T1000 (cell line): ENCODE results near the gene MRPL54.

ENCODE experiments used
- DNase-seq: peaks from one replicate; lab custom pipeline; 2025; ENCODE audit warnings: mixed read lengths; lab: John Stamatoyannopoulos, UW

The MRPL54 gene

GRCh38 chr19:3762501-3763459, at the start of gene MRPL54:
Gene MRPL54, plus strand, starts transcription at chr19:3762682. Its CDS starts 19 bp downstream, at chr19:3762701.
- DNase-seq: peak; percentile 97

- DNase-seq: no peak
Measured at GRCh38 chr19:3716147-3716668, 46.3 kb upstream of the MRPL54 start.

DNA sequence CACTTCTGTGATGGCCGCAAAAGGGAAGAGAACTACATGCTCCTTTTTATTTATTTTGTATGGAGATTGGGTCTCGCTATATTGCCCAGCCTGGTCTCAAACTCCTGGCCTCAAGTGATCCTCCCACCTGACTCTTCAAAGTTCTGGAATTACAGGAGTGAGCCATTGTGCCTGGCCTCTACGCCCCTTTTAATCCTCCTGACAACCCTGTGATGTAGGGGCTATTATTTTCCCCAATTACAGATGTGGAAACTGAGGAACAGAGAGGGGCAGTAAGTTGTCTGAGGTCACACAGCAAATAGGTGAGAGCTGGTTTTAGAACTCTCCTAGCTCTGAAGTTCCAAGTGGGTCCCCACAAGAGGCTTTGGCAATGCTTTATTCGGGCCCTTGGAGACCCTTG, 42.6 kb upstream of the MRPL54 start:
- no peak for DNase-seq

DNA sequence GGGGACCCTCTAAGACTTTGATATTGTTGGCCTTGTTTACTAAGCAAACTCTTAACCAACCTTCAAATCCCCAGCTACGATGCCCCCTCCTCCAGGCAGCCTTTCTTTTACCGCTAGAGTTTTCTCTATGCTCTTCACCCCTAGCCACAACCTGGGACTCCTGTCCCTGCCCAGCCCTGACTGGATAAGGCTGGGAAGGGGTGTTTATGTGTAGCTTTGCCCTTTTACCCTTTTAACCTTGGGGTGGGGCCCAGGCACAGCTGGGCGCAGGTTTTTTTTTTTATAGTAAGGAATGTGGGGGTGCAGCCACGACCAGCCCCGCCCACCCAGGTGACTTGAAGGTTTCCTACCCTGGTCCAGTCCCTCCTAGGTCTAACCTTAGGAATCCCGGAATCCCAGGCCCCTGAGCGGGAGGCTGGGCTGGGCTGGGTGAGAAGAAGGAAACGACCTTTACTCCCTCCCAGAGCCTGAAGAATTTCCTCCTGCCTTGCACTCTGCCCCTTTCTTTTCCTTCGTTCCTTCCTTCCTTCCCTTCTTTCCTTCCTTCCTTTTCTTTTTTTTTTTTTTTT, 42.0 kb upstream of the MRPL54 start:
- no peak for DNase-seq

- DNase-seq: no peak
Measured at GRCh38 chr19:3721131-3721886, 41.2 kb upstream of the MRPL54 start.

- DNase-seq: no peak
Measured at GRCh38 chr19:3721887-3722442, 40.5 kb upstream of the MRPL54 start.

GRCh38 chr19:3722443-3723109, 39.9 kb upstream of the MRPL54 start:
- DNase-seq: no peak

- no peak for DNase-seq
Measured at GRCh38 chr19:3723110-3723488, 39.4 kb upstream of the MRPL54 start.

DNA sequence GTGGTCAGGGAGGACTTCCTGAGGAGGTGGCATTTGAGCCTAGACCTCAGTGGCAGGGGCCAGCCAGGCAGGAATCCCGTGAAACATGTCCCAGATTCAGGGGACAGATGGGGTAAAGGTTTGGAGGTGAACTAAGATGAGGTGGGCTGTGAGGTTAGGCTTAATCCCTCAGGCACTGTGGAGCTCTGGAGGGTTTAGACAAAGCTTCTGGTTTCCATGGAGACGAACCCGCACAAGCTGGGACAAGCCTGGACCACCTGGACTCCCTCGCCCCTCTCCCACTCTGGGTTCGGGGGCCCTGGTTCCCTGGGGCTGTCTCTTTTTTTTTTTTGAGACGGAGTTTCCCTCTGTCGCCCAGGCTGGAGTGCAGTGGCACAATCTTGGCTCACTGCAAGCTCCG, 38.6 kb upstream of the MRPL54 start:
- no peak for DNase-seq

DNA sequence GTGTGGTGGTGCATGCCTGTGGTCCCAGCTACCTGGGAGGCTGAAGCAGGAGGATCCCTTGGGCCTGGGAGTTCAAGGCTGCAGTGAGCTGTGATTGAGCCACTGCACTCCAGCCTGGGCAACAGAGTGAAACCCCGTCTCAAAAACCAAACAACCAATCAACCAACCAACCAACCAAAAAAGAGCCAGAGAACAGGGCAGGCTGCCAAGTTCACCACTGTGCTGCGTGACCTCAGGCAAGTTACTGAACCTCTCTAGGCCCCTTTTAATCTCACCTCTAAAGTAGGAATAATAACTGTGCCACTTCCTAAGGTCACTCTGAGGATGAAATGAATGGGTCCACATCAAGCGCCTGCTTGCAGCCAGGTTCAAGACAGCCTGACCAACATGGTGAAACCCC, 37.4 kb upstream of the MRPL54 start:
- DNase-seq: no peak

DNA sequence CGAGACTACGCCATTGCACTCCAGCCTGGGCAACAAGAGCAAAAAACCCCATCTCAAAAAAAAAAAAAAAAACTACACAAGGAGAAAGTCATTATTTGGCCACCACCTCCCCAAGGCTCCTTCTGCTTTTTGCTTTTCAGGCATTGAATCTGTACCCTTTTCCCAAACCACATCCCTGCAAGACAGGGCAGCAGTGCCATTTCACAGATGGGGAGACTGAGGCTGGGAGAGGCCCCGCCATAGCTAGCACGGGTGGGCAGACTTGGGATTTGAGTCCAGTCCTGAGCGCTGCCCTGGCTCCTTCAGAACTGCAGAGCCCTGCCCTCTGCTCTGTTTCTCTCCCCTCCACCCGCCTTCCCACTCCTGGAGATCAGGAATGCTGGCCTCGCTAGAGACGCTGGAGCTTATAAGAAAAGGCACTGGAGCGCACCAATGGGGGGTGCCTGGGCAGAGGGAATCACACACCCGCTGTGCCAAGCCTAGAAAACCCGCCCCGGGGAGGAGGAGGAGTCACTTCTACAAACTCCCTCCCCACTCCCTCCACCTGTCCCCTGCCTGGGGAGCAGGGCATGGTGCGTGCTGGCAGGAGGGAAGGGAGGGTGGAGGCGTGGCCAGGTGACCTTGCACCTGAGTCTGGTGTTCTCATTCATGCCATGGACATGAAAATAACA, 36.7 kb upstream of the MRPL54 start:
- DNase-seq: no peak

GRCh38 chr19:3730457-3730958, 32.0 kb upstream of the MRPL54 start:
- no peak for DNase-seq

- DNase-seq: no peak
Measured at GRCh38 chr19:3732108-3732507, 30.4 kb upstream of the MRPL54 start.

- no peak for DNase-seq
Measured at GRCh38 chr19:3733549-3734309, 28.8 kb upstream of the MRPL54 start.

GRCh38 chr19:3734310-3734600, 28.2 kb upstream of the MRPL54 start:
- no peak for DNase-seq

DNA sequence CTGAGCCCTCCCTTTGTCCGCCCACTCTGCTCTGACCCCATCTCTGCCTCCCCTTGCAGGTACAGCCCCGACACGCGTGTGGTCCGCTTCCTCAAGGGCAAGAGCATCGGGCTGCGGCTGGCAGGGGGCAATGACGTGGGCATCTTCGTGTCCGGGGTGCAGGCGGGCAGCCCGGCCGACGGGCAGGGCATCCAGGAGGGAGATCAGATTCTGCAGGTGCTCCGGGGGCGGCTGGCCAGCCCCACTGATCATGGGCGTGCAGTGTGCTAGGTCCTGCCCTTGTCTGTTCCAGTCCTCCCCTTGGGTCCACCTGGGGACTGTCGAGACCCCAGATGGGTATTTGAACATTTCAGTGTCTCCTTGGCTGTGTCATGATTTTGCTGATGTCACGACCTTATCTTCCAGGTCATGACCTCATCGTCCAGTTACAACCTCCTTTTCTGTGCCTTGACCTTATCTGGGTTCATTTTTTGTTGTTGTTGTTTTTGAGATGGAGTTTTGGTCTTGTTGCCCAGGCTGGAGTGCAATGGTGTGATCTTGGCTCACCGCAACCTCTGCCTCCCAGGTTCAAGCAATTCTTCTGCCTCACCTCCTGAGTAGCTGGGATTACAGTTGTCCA, 26.3 kb upstream of the MRPL54 start:
- DNase-seq: no peak

- DNase-seq: no peak
Measured at GRCh38 chr19:3737487-3738205, 24.8 kb upstream of the MRPL54 start.

GRCh38 chr19:3738477-3739220, 23.8 kb upstream of the MRPL54 start:
- DNase-seq: no peak
